ENCODE measurements around the gene CRLF1. TPM values are rescaled to one million over a fixed set of nuclear protein-coding genes. Genes with fewer than 3 reads are reported as not detected.
"Not testable (repeated sequence)": the region's sequence is repeated elsewhere in the genome, so short reads cannot be mapped to it uniquely, and the experiment has no call there.

The CRLF1 gene
- total RNA-seq, 3 donors from 2014 or later: 0.32 to 0.76 TPM; not detected in 1

DNA sequence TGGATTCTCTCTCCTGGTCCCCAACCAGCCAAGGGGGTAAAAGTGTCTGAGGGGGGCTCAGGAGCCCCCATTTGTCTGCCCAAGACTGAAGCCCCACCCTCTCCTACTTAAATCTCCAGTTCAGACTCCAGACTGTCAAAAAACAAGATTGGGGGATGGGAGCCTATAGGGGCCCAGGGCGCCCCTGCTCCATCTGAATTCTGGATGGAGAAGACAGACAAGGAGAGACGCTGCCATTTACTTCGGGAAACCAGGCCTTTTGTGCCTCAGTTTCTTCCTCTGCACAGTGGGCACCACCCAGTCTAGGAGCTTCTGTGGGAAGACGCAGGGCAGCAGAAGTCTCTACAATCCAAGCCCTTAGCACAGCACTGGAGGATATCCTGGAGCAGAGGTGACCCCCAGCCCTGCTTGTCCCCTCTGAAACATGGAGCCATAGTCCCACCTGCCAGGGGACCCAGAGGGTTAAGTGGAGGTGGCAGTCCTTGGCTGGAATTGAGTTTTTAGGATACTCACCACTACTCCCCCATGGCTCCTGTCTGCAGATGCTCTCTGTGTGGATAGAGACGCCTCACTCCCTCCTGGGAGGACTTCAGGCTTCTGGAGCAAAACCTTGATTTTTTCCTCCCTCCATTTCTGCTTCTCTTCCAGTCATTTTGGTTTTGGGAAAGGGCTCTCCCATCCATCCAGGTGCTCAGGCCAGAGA lies 1.7 kb upstream of the CRLF1 start:
- peaks cover 22% of the 10 kb centered on the region for H3K4me1 Mint-ChIP-seq (ENCODE audit: low read depth)
- ATAC-seq (no peak), DNase-seq (no peak)
- H3K4me3 Mint-ChIP-seq: no peak overlapping the region
- H3K27me3 Mint-ChIP-seq (ENCODE audit: low read depth): peaks cover 68% of the 10 kb centered on the region
- no peaks in the 10 kb centered on the region for H3K36me3 Mint-ChIP-seq (ENCODE audit: insufficient read depth)
- no peaks in the 10 kb centered on the region for H3K9me3 Mint-ChIP-seq

DNA sequence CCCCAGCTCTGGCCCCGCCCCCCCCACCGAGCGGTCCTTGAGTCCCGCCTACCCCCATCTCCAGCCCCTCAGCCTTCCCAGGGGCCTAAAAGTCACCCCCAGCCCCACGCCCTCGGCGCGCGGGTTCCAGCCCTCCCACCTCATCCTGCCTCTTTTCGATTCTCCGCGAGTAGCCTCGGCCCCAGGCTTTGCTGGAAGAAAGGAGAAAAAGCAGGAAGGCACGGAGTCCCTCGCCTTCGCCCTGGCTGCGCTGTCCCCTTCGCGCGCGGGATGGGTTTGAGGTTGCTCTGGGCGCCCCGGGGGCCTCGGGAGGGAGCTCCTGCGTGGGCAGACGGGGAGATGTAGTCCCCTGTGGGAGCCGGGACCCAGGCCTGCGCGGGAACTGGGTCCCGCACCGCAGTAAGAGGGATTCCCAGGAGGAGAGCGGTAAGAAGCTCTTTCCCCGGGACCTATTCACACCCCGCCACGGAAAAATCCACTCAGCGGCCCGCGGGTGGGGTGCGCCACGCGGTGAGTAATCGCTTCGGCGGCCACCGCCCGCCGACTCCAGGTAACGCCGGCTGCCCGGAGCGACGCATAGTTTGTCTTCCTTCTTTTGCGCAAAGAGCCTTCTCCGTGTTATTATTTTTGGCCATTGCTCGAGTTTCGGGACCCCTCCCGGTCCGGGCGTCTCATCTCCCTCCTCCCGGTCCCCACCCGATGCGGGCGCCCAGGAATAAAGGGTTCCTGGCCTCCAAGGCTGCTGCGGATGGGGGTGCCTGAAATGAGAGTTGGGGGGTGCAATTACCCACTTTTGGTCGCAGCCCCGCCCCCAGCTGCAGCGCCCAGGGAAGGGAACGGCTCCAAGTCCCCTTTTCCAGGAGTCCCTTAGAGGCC lies 865 bp upstream of the CRLF1 start:
- Mint-ChIP-seq H3K9me3 (no peaks in the 10 kb centered on the region), H3K36me3 (ENCODE audit: insufficient read depth) (no peaks in the 10 kb centered on the region), H3K4me3 (no peak overlapping the region), H3K27me3 (ENCODE audit: low read depth) (peaks cover 72% of the 10 kb centered on the region), H3K4me1 (ENCODE audit: low read depth) (peaks cover 22% of the 10 kb centered on the region)
- ATAC-seq (no peak), DNase-seq (peak; percentile 47)

DNA sequence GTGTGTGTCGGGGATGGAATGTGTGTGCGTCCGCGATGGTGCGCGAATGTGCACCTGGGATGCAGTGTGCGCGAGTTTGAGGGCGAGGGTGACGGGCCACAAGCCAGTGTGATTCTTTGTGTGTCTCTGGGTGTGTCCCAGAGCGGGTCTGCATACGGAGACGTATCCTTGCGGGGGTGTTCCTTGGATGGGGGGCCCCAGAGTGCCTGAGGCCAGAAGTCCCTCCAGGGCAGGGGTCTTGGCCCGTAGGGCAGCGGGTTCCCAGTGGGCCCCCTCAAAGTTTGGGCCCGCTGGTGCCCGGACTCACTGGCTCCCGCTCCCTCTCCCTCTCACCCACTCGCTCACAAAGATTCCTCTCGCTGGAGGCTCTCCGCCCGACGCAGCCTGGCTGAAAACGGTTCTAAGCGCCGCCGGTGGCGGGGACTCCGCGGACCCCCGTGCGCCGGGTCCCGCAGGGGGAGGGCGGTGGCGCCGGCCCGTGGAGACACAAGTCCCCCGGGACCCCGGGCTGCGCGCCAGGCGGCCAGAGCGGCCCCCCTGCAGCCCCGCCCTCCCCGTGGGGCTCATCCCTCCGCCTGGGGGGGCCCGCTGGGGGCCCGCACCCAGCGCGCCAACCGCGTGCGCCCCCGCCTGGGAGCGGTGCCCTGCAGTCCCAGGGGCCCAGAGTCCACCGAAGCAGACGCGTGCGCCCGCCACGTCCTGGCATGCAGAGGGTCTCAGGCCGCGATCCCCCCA lies 886 bp downstream of the CRLF1 start:
- H3K9me3 Mint-ChIP-seq: no peaks in the 10 kb centered on the region
- H3K27me3 Mint-ChIP-seq (ENCODE audit: low read depth): peaks cover 73% of the 10 kb centered on the region
- H3K36me3 Mint-ChIP-seq (ENCODE audit: insufficient read depth): no peaks in the 10 kb centered on the region
- ATAC-seq: no peak
- DNase-seq: no peak
- H3K4me3 Mint-ChIP-seq: peak overlapping the region; percentile 47
- peaks cover 11% of the 10 kb centered on the region for H3K4me1 Mint-ChIP-seq (ENCODE audit: low read depth)

DNA sequence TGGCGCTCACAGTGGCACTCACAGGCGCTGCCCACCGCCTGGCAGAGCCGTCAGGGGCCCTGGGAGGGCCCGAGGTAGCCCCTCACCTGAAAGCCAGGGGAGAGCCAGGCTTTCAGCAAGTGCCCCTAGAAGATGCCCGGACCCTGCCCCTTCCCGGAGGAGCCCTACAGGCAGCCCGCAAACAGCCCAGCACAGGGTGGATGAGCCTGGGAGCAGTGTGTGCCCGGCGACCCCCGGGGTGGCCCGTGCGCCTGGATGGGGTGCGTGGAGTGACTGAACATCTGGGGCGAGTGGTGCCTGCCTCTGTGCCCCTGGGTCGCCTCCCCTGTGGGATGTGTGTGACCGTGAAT lies 1.4 kb downstream of the CRLF1 start:
- Mint-ChIP-seq H3K4me1 (ENCODE audit: low read depth) (peaks cover 11% of the 10 kb centered on the region), H3K27me3 (ENCODE audit: low read depth) (peaks cover 75% of the 10 kb centered on the region), H3K9me3 (no peaks in the 10 kb centered on the region), H3K4me3 (peak overlapping the region; percentile 47), H3K36me3 (ENCODE audit: insufficient read depth) (no peaks in the 10 kb centered on the region)
- DNase-seq (no peak), ATAC-seq (no peak)

DNA sequence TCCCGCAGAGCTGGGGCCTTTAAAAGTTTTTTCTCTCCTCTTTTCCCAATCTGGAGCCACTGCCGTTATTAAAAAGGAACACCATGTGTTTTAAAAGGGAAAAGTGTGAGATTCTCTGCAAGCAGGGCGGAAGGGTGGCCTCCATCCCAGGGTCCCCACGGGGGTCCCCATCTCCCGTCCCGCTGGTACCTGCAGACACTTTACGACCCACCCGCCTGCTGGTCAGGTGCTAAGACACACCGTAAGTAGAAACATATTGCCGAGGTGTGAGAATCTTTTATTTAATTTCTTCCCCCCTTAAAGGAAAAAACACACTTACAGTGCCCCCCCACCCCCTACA lies 1.8 kb downstream of the CRLF1 start:
- DNase-seq: no peak
- no peaks in the 10 kb centered on the region for H3K36me3 Mint-ChIP-seq (ENCODE audit: insufficient read depth)
- H3K4me3 Mint-ChIP-seq: no peak overlapping the region
- peaks cover 11% of the 10 kb centered on the region for H3K4me1 Mint-ChIP-seq (ENCODE audit: low read depth)
- ATAC-seq: no peak
- H3K27me3 Mint-ChIP-seq (ENCODE audit: low read depth): peaks cover 75% of the 10 kb centered on the region
- no peaks in the 10 kb centered on the region for H3K9me3 Mint-ChIP-seq

DNA sequence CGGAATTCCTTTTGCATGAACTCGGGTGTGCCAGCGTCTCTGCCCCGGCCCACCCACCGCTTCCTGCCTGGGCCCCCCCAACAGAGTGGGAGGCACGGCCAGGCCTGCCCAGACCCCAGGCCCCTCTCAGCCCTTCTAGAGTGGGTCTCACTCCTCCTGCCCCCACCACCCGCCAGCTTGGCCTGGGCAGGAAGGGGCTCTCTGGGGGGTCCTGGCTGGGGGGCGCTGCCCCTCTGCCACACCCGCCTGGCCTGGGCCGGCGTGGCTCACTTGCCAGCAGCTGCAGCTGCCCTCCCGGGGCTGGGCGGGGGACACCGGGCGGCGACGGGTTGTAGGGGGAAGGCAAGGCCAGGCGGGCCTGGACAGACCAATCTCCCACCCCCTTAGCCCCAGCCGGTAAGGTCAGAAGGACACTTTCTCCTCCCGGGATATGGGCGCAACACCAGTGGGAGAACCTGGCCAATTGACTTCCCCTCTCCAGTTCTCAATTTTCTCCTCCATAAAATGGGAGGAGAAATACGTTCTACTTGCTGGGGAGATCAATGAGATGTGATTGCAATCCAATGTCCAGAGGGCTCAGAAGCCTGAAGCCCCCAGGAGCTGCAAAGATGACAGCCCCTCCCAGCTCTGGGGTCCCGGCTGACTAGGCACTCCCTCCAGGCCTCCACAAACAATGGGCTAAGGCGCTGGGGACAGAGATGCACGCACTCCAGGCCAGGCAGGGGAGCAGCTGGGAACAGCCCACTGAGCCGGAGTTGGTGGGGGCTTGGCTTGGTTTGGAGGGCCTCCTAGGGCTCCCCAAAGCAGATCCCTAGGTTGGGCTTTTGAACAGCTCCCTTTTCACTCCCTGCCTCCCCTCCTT lies 2.4 kb downstream of the CRLF1 start:
- peaks cover 73% of the 10 kb centered on the region for H3K27me3 Mint-ChIP-seq (ENCODE audit: low read depth)
- peaks cover 11% of the 10 kb centered on the region for H3K4me1 Mint-ChIP-seq (ENCODE audit: low read depth)
- DNase-seq: no peak
- H3K4me3 Mint-ChIP-seq: no peak overlapping the region
- no peak for ATAC-seq
- no peaks in the 10 kb centered on the region for H3K36me3 Mint-ChIP-seq (ENCODE audit: insufficient read depth)
- H3K9me3 Mint-ChIP-seq: no peaks in the 10 kb centered on the region

DNA sequence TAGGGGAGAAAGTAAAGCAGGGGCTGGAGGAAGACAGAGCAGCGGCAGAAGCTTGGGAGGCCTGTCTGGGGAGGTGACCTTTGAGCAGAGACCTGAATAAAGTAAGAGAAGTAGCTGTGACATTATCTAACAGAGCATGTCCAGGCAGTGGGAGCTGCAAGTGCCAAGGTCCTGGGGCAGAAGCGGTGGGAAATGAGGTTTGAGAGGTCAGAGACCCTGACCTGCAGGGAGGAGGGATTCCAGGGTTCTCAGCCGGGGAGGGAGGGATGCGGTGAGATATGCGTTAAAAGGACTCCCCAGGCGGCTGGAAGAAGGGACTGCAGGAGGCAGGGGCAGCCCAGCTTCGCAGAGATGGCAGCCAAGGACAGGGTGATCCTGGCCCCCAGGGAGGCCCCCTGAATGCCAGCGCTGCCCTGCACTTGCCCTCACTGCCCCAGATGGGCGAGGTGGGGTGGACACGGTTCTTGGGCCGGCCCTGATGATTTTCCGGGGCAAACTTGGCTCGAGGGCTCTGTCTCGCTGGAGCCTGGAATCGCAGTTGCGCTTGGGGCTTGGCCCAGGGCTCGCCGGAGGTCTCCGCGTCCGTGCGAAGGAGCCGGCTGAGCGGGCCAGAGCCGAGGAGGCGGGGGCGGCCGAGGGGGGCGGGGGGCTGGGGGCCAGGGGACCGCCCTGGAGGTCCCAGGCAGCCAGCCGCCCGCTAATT lies 3.2 kb downstream of the CRLF1 start:
- H3K9me3 Mint-ChIP-seq: no peaks in the 10 kb centered on the region
- H3K4me1 Mint-ChIP-seq (ENCODE audit: low read depth): peaks cover 9% of the 10 kb centered on the region
- no peak for DNase-seq
- ATAC-seq: peak; percentile 67 to 70
- no peaks in the 10 kb centered on the region for H3K36me3 Mint-ChIP-seq (ENCODE audit: insufficient read depth)
- H3K27me3 Mint-ChIP-seq (ENCODE audit: low read depth): peaks cover 73% of the 10 kb centered on the region
- no peak overlapping the region for H3K4me3 Mint-ChIP-seq

DNA sequence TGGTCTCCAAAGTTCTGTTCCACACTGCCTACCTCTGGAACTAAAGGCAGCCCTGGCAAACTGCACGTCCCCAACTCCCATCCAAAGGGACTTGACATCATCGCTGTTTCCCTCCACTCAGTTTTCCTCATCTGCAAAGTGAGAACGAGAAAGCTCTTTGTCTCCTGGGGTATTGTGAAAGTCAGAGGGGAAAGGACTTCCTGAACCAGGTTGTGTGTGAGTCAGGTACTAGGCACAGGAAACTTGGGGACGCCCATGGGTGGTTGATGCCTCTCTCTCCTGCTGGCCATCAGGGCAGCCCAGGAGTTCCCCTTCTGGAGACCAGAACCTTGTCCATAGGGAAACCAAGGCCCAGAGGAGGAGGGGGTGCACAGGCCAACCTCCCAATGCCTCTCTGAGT lies 4.7 kb downstream of the CRLF1 start:
- peaks cover 59% of the 10 kb centered on the region for H3K27me3 Mint-ChIP-seq (ENCODE audit: low read depth)
- H3K36me3 Mint-ChIP-seq (ENCODE audit: insufficient read depth): no peaks in the 10 kb centered on the region
- no peak for ATAC-seq

DNA sequence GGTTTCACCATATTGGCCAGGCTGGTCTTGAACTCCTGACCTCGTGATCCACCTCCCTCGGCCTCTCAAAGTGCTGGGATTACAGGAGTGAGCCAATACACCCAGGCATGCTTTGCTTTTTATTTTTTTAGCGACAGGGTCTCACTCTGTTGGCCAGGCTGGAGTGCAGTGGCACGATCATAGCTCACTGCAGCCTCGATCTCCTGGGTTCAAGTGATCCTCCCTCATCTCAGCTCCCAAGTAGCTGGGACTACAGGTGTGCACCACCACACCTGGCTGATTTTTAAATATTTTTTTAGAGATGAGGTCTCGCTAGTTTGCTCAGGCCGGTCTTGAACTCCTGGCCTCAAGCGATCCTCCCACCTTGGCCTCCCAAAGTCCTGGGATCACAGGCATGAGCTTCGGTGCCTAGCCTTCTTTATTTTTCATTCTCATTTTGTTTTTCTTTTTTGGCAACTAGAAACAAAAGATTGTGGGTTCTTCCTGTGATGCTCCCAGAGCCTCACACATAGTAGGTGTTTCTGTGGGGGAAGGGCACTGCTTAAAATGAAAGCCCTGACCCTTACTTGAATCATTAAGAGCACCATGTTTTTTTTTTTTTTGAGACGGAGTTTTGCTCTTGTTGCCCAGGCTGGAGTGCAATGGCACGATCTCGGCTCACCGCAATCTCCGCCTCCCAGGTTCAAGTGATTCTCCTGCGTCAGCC lies 5.8 kb downstream of the CRLF1 start:
- H3K4me1 Mint-ChIP-seq (ENCODE audit: low read depth); ATAC-seq; H3K9me3 Mint-ChIP-seq; H3K36me3 Mint-ChIP-seq (ENCODE audit: insufficient read depth); H3K4me3 Mint-ChIP-seq; DNase-seq: not testable (repeated sequence)
- peaks cover 59% of the 10 kb centered on the region for H3K27me3 Mint-ChIP-seq (ENCODE audit: low read depth)

More for the DNA sequence above, 4.7 kb downstream of the CRLF1 start:
- Mint-ChIP-seq H3K4me1 (ENCODE audit: low read depth) (peaks cover 5% of the 10 kb centered on the region), H3K4me3 (no peak overlapping the region), H3K9me3 (no peaks in the 10 kb centered on the region)
- no peak for DNase-seq

DNA sequence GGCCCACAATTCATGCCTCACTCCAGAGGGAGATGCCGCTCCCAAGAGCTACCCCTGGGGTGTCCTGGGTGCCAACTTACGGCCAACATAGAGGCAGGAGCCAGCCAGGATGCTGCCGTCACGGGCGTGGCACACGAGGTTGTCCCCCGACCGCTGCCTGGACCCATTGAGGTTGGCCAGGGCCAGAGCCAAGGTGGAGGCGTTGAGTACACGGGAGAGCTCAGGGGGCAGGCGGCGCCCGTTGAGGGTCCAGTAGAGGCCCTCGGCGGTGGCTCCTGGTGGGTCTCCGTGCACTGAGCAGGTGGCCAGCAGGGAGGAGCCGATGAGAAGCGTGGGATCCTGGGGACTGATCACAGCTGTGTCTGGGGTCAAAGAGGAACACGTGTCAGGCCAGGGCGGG lies 7.1 kb downstream of the CRLF1 start:
- Mint-ChIP-seq H3K4me3 (no peak overlapping the region), H3K4me1 (ENCODE audit: low read depth) (peaks cover 11% of the 10 kb centered on the region), H3K9me3 (no peaks in the 10 kb centered on the region), H3K36me3 (ENCODE audit: insufficient read depth) (no peaks in the 10 kb centered on the region), H3K27me3 (ENCODE audit: low read depth) (peaks cover 46% of the 10 kb centered on the region)
- ATAC-seq (no peak), DNase-seq (no peak)

DNA sequence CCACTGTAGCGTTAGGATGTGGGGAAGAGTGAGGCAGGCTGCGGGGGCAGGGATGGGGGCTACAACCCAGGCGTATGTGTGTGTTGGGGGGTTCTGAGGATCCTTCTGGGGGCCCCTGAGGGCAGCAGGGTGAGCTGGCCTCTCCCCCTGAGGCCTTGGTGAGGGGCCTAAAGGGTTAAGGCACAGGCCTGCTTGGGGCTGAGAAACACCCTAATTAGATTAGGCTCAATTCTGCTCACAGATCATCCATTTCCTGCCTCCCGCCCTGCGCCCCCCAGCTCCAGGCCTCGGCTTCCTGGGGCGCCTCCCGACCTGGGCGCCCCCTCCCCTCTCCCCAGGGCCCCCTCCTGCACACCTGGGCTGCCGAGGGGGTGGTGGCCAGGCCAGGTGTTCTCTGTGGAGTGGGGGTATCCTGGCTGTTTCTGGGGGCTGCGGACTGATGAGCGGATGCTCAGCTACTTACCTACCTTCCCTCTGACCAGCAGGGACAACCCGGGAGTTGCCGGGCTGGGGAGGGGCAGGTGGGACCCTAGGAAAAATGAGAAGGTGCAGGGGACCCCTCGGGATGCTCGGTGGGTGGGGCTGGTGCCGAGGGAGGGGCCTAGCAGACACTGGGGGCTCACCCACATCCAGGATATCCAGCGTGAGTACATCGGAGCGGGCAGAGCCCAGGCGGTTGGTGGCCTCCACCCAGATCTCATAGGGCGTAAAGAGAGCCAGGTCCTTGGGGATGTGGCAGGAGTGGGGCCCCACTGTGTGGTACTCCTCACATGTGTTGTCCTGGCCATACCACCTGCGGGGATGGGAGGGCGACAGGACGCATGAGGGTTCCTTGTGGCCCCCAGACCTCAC lies 8.6 kb downstream of the CRLF1 start:
- ATAC-seq: no peak
- no peak for DNase-seq
- Mint-ChIP-seq H3K36me3 (ENCODE audit: insufficient read depth) (no peaks in the 10 kb centered on the region), H3K4me3 (no peak overlapping the region), H3K9me3 (no peaks in the 10 kb centered on the region), H3K27me3 (ENCODE audit: low read depth) (peaks cover 39% of the 10 kb centered on the region), H3K4me1 (ENCODE audit: low read depth) (peaks cover 15% of the 10 kb centered on the region)

DNA sequence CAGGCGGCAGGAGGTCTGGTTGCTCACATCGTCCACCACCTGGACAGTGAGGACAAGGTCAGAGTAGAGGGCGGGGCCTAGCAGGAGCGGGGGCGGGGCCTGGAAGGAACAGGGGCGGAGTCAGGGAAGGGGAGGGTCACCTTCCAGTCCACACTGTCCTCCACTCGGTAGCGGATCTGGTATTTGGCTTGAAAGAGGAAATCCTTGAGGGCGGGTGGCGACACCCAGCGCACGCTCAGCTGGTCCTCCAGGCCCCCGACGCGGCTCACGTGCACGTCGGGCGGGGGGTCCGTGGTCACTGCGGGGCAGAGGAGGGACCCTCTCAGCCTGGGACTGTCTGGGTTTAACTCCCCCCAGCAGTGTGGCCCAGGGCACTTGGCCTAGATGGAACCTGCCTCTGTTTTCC lies 9.8 kb downstream of the CRLF1 start:
- DNase-seq: no peak

More for the DNA sequence above, 9.8 kb downstream of the CRLF1 start:
- no peak overlapping the region for H3K4me3 Mint-ChIP-seq
- no peaks in the 10 kb centered on the region for H3K9me3 Mint-ChIP-seq
- peaks cover 29% of the 10 kb centered on the region for H3K27me3 Mint-ChIP-seq (ENCODE audit: low read depth)
- ATAC-seq: no peak
- H3K36me3 Mint-ChIP-seq (ENCODE audit: insufficient read depth): no peaks in the 10 kb centered on the region
- peaks cover 13% of the 10 kb centered on the region for H3K4me1 Mint-ChIP-seq (ENCODE audit: low read depth)
